ENCODE measurements around the gene PIGN. TPM values are rescaled to one million over a fixed set of nuclear protein-coding genes. Genes with fewer than 3 reads are reported as not detected.

PIGN gene, protein sequence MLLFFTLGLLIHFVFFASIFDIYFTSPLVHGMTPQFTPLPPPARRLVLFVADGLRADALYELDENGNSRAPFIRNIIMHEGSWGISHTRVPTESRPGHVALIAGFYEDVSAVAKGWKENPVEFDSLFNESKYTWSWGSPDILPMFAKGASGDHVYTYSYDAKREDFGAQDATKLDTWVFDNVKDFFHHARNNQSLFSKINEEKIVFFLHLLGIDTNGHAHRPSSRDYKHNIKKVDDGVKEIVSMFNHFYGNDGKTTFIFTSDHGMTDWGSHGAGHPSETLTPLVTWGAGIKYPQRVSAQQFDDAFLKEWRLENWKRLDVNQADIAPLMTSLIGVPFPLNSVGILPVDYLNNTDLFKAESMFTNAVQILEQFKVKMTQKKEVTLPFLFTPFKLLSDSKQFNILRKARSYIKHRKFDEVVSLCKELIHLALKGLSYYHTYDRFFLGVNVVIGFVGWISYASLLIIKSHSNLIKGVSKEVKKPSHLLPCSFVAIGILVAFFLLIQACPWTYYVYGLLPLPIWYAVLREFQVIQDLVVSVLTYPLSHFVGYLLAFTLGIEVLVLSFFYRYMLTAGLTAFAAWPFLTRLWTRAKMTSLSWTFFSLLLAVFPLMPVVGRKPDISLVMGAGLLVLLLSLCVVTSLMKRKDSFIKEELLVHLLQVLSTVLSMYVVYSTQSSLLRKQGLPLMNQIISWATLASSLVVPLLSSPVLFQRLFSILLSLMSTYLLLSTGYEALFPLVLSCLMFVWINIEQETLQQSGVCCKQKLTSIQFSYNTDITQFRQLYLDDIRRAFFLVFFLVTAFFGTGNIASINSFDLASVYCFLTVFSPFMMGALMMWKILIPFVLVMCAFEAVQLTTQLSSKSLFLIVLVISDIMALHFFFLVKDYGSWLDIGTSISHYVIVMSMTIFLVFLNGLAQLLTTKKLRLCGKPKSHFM
- total RNA-seq: 29.6 and 40.5 TPM in 2 replicates

- DNase-seq (ENCODE audit: low read depth in 2 of 2): peak; percentile 99
Observed at GRCh38 chr18:62186774-62187542, at the start of gene PIGN, which contains the start of gene RELCH. Gene PIGN, minus strand, starts transcription at chr18:62187056. Its CDS starts 25,703 bp downstream, at chr18:62161353. Gene RELCH, plus strand, starts transcription at chr18:62187255. Its CDS starts 251 bp downstream, at chr18:62187506.

GRCh38 chr18:62236252-62236651, 49.4 kb upstream of the PIGN start:
- DNase-seq (ENCODE audit: low read depth in 2 of 2): no peak

DNA sequence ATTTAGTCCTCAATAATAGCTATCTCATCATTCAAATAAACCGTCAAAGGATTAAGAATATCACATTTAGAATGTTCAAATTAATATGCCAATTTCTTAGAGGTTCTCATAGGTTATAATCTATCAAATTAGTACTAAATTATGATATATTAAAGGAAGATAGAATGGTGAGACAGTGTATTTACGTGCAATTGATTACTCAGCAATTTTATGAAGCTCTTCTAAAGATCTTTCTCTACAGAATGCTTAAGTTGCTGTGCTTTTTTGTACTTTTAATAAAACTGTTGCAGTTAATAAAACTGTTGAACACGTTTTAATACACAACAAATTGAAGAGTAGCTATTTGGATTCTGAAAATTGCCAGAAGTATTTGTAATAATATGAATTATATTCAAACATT, 39.2 kb upstream of the PIGN start:
- no peak for DNase-seq (ENCODE audit: low read depth in 2 of 2)

- DNase-seq (ENCODE audit: low read depth in 2 of 2): no peak
Observed at GRCh38 chr18:62224229-62224628, 37.4 kb upstream of the PIGN start.

GRCh38 chr18:62214790-62215189, 27.9 kb upstream of the PIGN start:
- DNase-seq (ENCODE audit: low read depth in 2 of 2): no peak

- DNase-seq (ENCODE audit: low read depth in 2 of 2): no peak
Observed at GRCh38 chr18:62211325-62211828, 24.5 kb upstream of the PIGN start.

GRCh38 chr18:62210138-62210537, 23.3 kb upstream of the PIGN start:
- no peak for DNase-seq (ENCODE audit: low read depth in 2 of 2)

DNA sequence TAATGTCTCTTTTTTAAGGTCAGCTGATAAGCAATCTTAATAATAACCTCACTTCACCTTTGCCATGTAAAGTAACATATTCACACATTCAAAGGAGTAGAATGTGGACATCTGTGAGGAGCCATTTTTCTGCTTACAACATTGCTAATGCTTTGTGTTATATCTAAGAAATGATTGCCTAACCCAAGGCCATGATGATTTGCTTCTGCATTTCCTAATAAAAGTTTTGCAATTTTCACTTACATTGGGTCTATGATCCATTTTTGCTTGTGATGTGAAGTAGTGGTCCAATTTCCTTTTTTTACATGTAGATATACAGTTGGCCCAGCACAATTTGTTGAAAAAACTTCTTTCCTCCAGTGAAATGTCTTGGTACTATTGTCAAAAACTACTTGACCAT, 22.2 kb upstream of the PIGN start:
- no peak for DNase-seq (ENCODE audit: low read depth in 2 of 2)

DNA sequence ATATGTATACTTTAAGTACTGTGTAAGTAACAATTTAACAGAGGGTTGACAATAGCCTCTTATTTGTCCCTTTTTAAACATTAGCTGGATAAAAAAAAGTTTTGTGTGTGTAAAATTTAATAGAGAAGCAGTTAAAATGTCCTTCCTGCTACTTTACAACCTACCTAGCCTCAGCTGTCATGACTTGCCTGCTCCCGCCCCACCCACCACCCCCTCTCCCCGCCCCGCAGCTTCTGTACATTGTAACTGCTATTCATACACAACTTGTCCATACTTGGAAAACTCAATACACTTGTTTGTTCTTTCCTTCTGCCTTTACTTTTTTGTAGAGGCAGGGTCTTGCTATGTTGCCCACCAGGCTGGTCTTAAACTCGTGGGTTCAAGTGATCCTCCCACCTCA, 19.7 kb upstream of the PIGN start:
- DNase-seq (ENCODE audit: low read depth in 2 of 2): no peak

DNA sequence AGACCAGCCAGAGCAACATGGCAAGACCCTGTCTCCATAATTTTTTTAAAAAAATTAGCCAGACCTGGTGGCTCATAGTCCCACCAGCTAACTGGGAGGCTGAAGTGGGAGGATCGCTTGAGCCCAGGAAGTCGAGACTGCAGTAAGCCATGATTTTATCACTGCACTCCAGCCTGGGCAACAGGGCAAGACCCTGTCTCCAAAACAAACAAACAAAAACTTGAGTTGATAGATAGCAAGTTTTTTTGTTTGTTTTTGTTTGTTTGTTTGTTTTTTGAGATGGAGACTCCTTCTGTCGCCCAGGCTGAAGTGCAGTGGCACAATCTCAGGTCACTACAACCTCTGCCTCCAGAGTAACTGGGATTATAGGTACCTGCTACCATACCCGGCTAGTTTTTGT, 19.0 kb upstream of the PIGN start:
- DNase-seq (ENCODE audit: low read depth in 2 of 2): no peak

- no peak for DNase-seq (ENCODE audit: low read depth in 2 of 2)
Observed at GRCh38 chr18:62201870-62202269, 15.0 kb upstream of the PIGN start.

- peak in 1 of 2 donors; percentile 13 for DNase-seq (ENCODE audit: low read depth in 2 of 2)
Observed at GRCh38 chr18:62200121-62200914, 13.5 kb upstream of the PIGN start.

DNA sequence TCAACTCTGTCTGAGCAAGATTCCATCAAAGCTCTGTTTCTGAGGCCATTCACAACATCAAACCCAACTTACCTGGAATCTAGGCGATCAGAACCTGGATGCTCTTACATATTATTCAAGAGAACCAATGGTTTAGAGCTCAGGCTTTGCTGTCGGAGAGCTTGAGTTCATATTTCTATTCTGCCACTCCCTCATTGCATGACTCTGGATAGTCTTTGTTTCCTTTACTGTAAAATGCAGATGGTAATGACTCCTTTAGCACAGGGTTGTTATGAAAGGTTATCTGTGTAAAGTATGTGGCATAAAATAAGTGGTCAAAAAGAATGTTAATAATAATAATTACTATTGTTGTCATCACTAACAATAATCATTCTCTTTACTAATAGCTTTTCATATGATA, 12.8 kb upstream of the PIGN start:
- DNase-seq (ENCODE audit: low read depth in 2 of 2): no peak

- DNase-seq (ENCODE audit: low read depth in 2 of 2): no peak
Observed at GRCh38 chr18:62198259-62198658, 11.4 kb upstream of the PIGN start.

GRCh38 chr18:62196980-62197379, 10.1 kb upstream of the PIGN start:
- no peak for DNase-seq (ENCODE audit: low read depth in 2 of 2)

DNA sequence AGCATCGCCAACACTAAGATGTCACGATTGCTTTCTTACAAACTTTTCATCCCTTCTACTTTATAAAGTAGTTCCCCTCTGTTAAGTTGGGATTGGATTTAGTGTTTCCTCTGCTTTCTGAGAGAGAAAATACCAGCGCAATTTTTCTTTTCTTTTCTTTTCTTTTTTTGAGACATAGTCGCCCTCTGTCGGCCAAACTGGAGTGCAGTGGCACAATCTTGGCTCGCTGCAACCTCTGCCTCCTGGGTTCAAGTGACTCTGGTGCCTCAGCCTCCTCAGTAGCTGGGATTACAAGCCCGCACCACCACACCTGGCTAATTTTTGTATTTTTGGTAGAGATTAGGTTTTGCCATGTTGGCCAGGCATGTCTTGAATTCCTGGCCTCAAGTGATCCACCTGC, 9.2 kb upstream of the PIGN start:
- no peak for DNase-seq (ENCODE audit: low read depth in 2 of 2)

- no peak for DNase-seq (ENCODE audit: low read depth in 2 of 2)
Observed at GRCh38 chr18:62189208-62189607, 2.4 kb upstream of the PIGN start.

GRCh38 chr18:62187543-62188510, 971 bp upstream of the PIGN start:
- DNase-seq (ENCODE audit: low read depth in 2 of 2): peak; percentile 39 to 41

DNA sequence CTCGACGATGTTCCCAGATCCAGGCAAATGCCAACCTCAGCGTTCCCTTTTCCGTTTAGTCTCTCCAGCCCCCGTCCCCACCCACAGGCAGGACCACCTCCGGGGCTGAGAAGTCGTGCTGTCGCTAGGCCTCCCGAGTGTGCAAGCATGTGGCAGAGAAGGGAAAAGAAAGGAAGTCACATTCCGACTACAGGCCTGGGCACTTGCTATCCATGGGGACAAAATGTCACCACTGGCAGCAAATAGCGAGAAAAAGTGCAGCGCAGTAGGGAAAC, 420 bp downstream of the PIGN start:
- DNase-seq (ENCODE audit: low read depth in 2 of 2): peak in 1 of 2 donors; percentile 42
